ENCODE data around the gene FNDC11.
"Not testable (repeated sequence)": the region's sequence is repeated elsewhere in the genome, so short reads cannot be mapped to it uniquely, and the experiment has no call there.

FNDC11 gene

GRCh38 chr20:63554361-63555278, 661 bp downstream of the FNDC11 start:
- DNase-seq (ENCODE audit: low spot score) = no peak

DNA sequence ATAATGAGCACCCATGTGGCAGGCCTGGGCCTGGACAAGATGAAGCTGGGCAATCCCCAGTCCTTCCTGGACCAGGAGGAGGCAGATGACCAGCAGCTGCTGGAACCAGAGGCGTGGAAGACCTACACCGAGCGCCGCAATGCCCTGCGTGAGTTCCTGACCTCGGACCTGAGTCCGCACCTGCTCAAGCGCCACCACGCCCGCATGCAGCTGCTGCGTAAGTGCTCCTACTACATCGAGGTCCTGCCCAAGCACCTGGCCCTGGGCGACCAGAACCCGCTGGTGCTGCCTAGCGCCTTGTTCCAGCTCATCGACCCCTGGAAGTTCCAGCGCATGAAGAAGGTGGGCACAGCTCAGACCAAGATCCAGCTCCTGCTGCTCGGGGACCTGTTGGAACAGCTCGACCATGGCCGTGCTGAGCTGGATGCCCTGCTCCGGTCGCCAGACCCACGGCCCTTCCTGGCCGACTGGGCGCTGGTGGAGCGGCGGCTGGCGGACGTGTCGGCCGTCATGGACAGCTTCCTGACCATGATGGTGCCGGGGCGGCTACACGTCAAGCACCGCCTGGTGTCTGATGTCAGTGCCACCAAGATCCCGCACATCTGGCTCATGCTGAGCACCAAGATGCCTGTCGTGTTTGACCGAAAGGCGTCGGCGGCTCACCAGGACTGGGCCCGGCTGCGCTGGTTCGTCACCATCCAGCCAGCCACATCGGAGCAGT, 1.9 kb downstream of the FNDC11 start:
- DNase-seq (ENCODE audit: low spot score) = no peak

GRCh38 chr20:63556873-63557478, 3.0 kb downstream of the FNDC11 start:
- no peak for DNase-seq (ENCODE audit: low spot score)

- no peak for DNase-seq (ENCODE audit: low spot score)
Observed at GRCh38 chr20:63557481-63557891, 3.5 kb downstream of the FNDC11 start.

GRCh38 chr20:63558804-63559484, 5.0 kb downstream of the FNDC11 start:
- DNase-seq (ENCODE audit: low spot score) = no peak

- DNase-seq (ENCODE audit: low spot score) = not testable (repeated sequence)
Observed at GRCh38 chr20:63559485-63560332, 5.8 kb downstream of the FNDC11 start.

- DNase-seq (ENCODE audit: low spot score) = no peak
Observed at GRCh38 chr20:63560333-63560805, 6.4 kb downstream of the FNDC11 start.

- DNase-seq (ENCODE audit: low spot score) = no peak
Observed at GRCh38 chr20:63560856-63561609, 7.1 kb downstream of the FNDC11 start.

- no peak for DNase-seq (ENCODE audit: low spot score)
Observed at GRCh38 chr20:63561624-63562396, 7.9 kb downstream of the FNDC11 start.

GRCh38 chr20:63562461-63563224, 8.7 kb downstream of the FNDC11 start:
- no peak for DNase-seq (ENCODE audit: low spot score)

DNA sequence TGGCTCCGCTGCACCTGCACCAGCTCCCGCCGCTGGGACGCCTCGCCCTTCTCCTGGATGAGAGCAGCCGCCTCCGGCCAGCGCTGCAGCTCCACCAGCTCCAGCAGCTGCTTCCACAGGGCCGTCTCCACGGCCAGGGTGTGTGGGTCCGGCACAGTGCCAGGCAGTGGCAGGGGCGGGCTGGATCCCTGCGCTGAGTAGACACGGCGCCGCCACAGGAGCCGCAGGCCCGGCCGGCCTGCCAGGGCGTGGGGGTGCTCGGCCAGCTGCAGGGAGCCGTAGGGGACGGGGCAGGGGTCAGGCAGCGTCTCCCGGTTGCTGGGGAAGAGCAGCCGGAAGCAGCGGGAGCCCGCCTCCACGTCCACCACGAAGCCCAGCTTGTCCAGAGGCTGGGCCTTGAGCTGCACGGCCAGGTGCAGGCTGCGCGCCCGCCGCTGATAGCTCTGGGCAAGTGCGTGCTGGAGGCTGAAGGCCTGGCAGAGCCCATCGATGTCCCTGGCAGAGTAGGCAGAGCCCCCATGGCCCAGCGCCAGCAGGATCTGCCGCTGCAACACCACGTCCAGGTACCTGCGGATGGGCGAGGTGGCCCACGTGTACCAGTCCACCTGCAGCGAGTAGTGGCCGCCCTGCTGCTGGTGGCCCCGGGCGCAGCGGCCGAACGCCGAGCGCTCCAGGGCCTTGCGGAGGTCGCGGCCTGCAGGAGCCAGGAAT, 9.4 kb downstream of the FNDC11 start:
- no peak for DNase-seq (ENCODE audit: low spot score)

DNA sequence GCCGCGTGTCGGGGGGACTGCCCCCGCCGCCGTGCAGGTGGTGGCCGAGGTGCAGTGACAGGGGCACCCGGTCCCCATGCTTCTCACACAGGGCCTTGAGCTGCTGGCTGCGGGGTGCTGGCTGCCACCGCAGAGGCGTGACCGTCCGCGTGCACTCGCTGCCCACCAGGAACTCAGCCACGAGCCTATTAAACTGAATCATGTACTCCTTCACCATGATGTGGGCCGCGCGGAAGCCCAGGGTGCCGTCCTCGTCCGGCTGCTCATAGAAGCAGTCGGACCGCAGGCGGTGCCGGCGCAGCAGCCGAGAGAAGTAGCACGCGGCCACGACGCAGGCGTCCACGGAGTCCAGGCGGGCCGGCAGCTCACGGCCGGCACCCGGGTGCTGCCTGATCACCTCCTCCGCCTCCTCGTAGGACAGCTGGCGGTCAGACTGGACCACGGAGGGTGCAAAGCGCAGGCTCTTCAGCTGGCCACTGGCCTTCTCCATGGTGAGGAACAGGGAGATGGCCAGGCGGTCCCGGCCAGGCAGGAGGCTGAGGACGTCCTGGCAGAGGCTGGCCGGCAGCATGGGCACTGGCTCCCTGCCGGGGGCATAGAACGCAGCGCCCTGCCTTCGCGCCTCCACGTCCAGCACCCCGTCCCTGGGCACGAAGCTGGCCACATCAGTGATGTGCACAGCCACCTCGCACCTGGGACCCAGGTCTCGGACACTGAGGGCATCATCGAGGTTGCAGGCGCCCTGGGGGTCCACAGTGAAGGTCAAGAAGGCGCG, 10.3 kb downstream of the FNDC11 start:
- no peak for DNase-seq (ENCODE audit: low spot score)

DNA sequence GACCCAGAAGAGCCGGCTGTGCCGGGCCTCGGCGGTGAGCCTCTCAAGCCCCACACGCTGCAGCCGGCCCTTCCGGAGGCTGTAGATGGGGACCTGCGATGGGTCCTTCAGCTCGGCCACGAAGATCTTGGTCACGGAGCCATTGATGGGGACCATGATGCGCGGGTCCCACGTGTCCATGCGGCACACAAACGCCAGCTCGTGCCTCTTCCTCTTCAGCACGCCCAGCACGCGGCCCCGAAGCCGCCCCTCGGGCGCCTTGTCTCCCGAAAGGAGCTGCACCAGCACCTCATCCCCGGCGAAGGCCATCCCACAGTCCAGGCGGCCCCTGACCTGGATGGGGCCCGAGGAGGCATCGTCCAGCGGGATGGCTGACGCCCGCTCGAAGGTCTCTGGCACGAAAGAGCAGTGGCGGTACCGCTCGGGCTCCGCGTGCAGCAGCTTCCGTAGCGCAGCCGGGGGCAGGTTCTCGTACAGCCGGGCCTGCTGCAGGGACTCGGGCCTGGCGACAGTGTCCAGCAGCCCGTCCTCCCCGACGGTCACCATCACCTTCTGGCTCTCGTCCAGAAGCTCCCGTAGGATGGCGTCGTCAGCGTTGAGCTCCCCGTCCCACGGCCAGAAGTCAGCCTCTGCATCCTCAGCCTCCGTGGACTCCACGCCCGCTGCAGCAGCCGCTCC, 11.2 kb downstream of the FNDC11 start:
- no peak for DNase-seq (ENCODE audit: low spot score)

- no peak for DNase-seq (ENCODE audit: low spot score)
Observed at GRCh38 chr20:63565699-63566335, 11.9 kb downstream of the FNDC11 start.

GRCh38 chr20:63566395-63567135, 12.6 kb downstream of the FNDC11 start:
- DNase-seq (ENCODE audit: low spot score) = no peak

- DNase-seq (ENCODE audit: low spot score) = no peak
Observed at GRCh38 chr20:63567136-63567385, 13.1 kb downstream of the FNDC11 start.

Data from hepatic stellate cell (primary cell).